Upper lobe of right lung (tissue), 1 donor: Measurements from ENCODE around the gene CCSER1. TPM values are rescaled to one million over a fixed set of nuclear protein-coding genes. Genes with fewer than 3 reads are reported as not detected.
"Not testable (repeated sequence)": the region's sequence is repeated elsewhere in the genome, so short reads cannot be mapped to it uniquely, and the experiment has no call there.

Experiments used
- ATAC-seq: fragments of 200-7000 bp; cut with Tn5 transposase; one replicate; pipeline ENCODE4 v1.9.1; 2020; ENCODE audit warnings: mild to moderate bottlenecking, moderate library complexity
- DNase-seq: peaks from one replicate; pipeline ENCODE4 v3.0.0-alpha.2; 2020
- H3K27ac ChIP-seq: fragments of 200-600 bp; one replicate; pipeline ENCODE4 v1.8.0; 2022
- H3K27me3 ChIP-seq: fragments of 200-600 bp; one replicate; pipeline ENCODE4 v1.8.0; 2022; ENCODE audit warnings: mild to moderate bottlenecking
- H3K36me3 ChIP-seq: fragments of 200-600 bp; one replicate; pipeline ENCODE4 v1.8.0; 2022
- H3K4me1 ChIP-seq: fragments of 200-600 bp; one replicate; pipeline ENCODE4 v1.8.0; 2022
- H3K4me3 ChIP-seq: fragments of 200-600 bp; one replicate; pipeline ENCODE4 v1.8.0; 2022; ENCODE audit warnings: mild to moderate bottlenecking
- H3K9me3 ChIP-seq: fragments of 200-600 bp; one replicate; pipeline ENCODE4 v1.8.0; 2022
- CTCF ChIP-seq: fragments of 200-600 bp; IDR thresholded peaks from one replicate; pipeline ENCODE4 v1.8.0; 2022; ENCODE audit warnings: antibody characterized with exemption
- intact Hi-C: fragments of 100-400 bp; cut with DNase I; formaldehyde crosslinking; loops from one replicate; pipeline ENCODE4 v1.11.0; 2022
- total RNA-seq: library from RNA; stranded (reverse); fragmentation: NEBNext Ultra II Directional; extraction: Animal tissue kit (Norgen Biotek cat#: 25700); gene quantifications from one replicate; pipeline ENCODE4 v1.2.1, GENCODE V29; 2021
- donor health status: DM: no; HTN: yes; CAD: no; lungs with severe emphysema.

The CCSER1 gene
- total RNA-seq, 1 donor from 2014 or later, result 7.4 TPM

- no peaks in the 10 kb centered on the region for H3K4me1 ChIP-seq
- no peak for TF ChIP-seq CTCF
- H3K27me3 ChIP-seq, result no peaks in the 10 kb centered on the region
- H3K27ac ChIP-seq, result no peak overlapping the region
- DNase-seq, result no peak
- no peak overlapping the region for H3K4me3 ChIP-seq
- intact Hi-C loops, result no loop called here
- no peaks in the 10 kb centered on the region for H3K36me3 ChIP-seq
- no peaks in the 10 kb centered on the region for H3K9me3 ChIP-seq
- no peak for ATAC-seq
Observed at GRCh38 chr4:91330555-91331137, 1203.5 kb downstream of the CCSER1 start.

GRCh38 chr4:91340822-91341221 is 1213.6 kb downstream of the CCSER1 start:
- H3K4me1 ChIP-seq, result no peaks in the 10 kb centered on the region
- no peak for TF ChIP-seq CTCF
- intact Hi-C loops, result no loop called here
- no peaks in the 10 kb centered on the region for H3K36me3 ChIP-seq
- ATAC-seq (no peak), DNase-seq (no peak)
- no peaks in the 10 kb centered on the region for H3K9me3 ChIP-seq
- H3K27me3 ChIP-seq, result no peaks in the 10 kb centered on the region
- no peak overlapping the region for H3K27ac ChIP-seq
- no peak overlapping the region for H3K4me3 ChIP-seq

- no peak for TF ChIP-seq CTCF
- Histone ChIP-seq H3K9me3 (no peaks in the 10 kb centered on the region), H3K27ac (no peak overlapping the region), H3K4me3 (no peak overlapping the region), H3K27me3 (no peaks in the 10 kb centered on the region), H3K36me3 (no peaks in the 10 kb centered on the region), H3K4me1 (no peaks in the 10 kb centered on the region)
- ATAC-seq (no peak), DNase-seq (no peak)
- intact Hi-C loops, result no loop called here
Observed at GRCh38 chr4:91345632-91346031, 1218.4 kb downstream of the CCSER1 start.

- H3K9me3 ChIP-seq, H3K27ac ChIP-seq, intact Hi-C loops, ATAC-seq, H3K4me1 ChIP-seq, H3K4me3 ChIP-seq, H3K36me3 ChIP-seq, H3K27me3 ChIP-seq, DNase-seq: not testable (repeated sequence)
Observed at GRCh38 chr4:91356496-91356895, 1229.3 kb downstream of the CCSER1 start.

- ATAC-seq, H3K9me3 ChIP-seq, intact Hi-C loops, H3K27me3 ChIP-seq, H3K27ac ChIP-seq, H3K36me3 ChIP-seq, H3K4me1 ChIP-seq, DNase-seq, H3K4me3 ChIP-seq: not testable (repeated sequence)
Observed at GRCh38 chr4:91358016-91358415, 1230.8 kb downstream of the CCSER1 start.

- H3K9me3 ChIP-seq, ATAC-seq, DNase-seq, H3K4me1 ChIP-seq, H3K27ac ChIP-seq, H3K36me3 ChIP-seq, intact Hi-C loops, H3K27me3 ChIP-seq, H3K4me3 ChIP-seq: not testable (repeated sequence)
Observed at GRCh38 chr4:91358621-91359020, 1231.4 kb downstream of the CCSER1 start.

- Histone ChIP-seq H3K9me3 (no peaks in the 10 kb centered on the region), H3K4me3 (no peak overlapping the region), H3K27ac (no peak overlapping the region), H3K27me3 (no peaks in the 10 kb centered on the region), H3K36me3 (no peaks in the 10 kb centered on the region), H3K4me1 (no peaks in the 10 kb centered on the region)
- ATAC-seq, result no peak
- DNase-seq, result no peak
- TF ChIP-seq CTCF, result no peak
- intact Hi-C loops, result no loop called here
Observed at GRCh38 chr4:91359041-91360031, 1232.1 kb downstream of the CCSER1 start.
